ENCODE measurements around the gene ACOX2.

ACOX2 gene

GRCh38 chr3:58574682-58575081 lies 37.7 kb upstream of the ACOX2 start:
- peaks cover 12% of the 10 kb centered on the region for H3K27me3 ChIP-seq (ENCODE audit: insufficient read depth, low read length, poor library complexity)
- no peak overlapping the region for H3K4me2 ChIP-seq (ENCODE audit: insufficient read depth, low read length)
- no peaks in the 10 kb centered on the region for H3K79me2 ChIP-seq (ENCODE audit: insufficient read depth, low read length)
- DNase-seq (no peak), ATAC-seq (ENCODE audit: insufficient read depth, low read depth) (no peak)
- H3K27ac ChIP-seq (ENCODE audit: low read length): no peak overlapping the region
- no peak overlapping the region for H3K9ac ChIP-seq (ENCODE audit: low read depth, low read length)
- TF ChIP-seq CTCF (IDR thresholded peaks at IDR 0.05; ENCODE audit: borderline replicate concordance, extremely low read depth, low read length, poor library complexity, severe bottlenecking): no peak
- TF ChIP-seq EZH2 (IDR thresholded peaks at IDR 0.05; ENCODE audit: borderline replicate concordance, low read depth, low read length, severe bottlenecking): no peak
- H3K4me1 ChIP-seq (ENCODE audit: insufficient read depth, low read length): no peaks in the 10 kb centered on the region
- H3K4me3 ChIP-seq (ENCODE audit: low read depth in 1 of 2, low read length in 2 of 2): no peak overlapping the region
- no peak overlapping the region for H2AFZ ChIP-seq (ENCODE audit: low read depth, low read length)
- H4K20me1 ChIP-seq (ENCODE audit: insufficient read depth, low read length): no peaks in the 10 kb centered on the region; the same call in 1 of the 2 replicates
- H3K36me3 ChIP-seq (ENCODE audit: insufficient read depth, low read length): no peaks in the 10 kb centered on the region
- H3K9me3 ChIP-seq (ENCODE audit: insufficient read depth, low read length, severe bottlenecking): no peaks in the 10 kb centered on the region

GRCh38 chr3:58574106-58574505 lies 37.1 kb upstream of the ACOX2 start:
- no peak for TF ChIP-seq CTCF (IDR thresholded peaks at IDR 0.05; ENCODE audit: borderline replicate concordance, extremely low read depth, low read length, poor library complexity, severe bottlenecking)
- TF ChIP-seq EZH2 (IDR thresholded peaks at IDR 0.05; ENCODE audit: borderline replicate concordance, low read depth, low read length, severe bottlenecking): no peak
- no peak overlapping the region for H2AFZ ChIP-seq (ENCODE audit: low read depth, low read length)
- no peak overlapping the region for H3K27ac ChIP-seq (ENCODE audit: low read length)
- no peaks in the 10 kb centered on the region for H3K4me1 ChIP-seq (ENCODE audit: insufficient read depth, low read length)
- no peaks in the 10 kb centered on the region for H3K9me3 ChIP-seq (ENCODE audit: insufficient read depth, low read length, severe bottlenecking)
- no peaks in the 10 kb centered on the region for H3K36me3 ChIP-seq (ENCODE audit: insufficient read depth, low read length)
- no peak for DNase-seq
- H4K20me1 ChIP-seq (ENCODE audit: insufficient read depth, low read length): no peaks in the 10 kb centered on the region; the same call in 1 of the 2 replicates
- no peak overlapping the region for H3K4me2 ChIP-seq (ENCODE audit: insufficient read depth, low read length)
- no peaks in the 10 kb centered on the region for H3K79me2 ChIP-seq (ENCODE audit: insufficient read depth, low read length)
- H3K9ac ChIP-seq (ENCODE audit: low read depth, low read length): no peak overlapping the region
- ATAC-seq (ENCODE audit: insufficient read depth, low read depth): no peak
- peaks cover 12% of the 10 kb centered on the region for H3K27me3 ChIP-seq (ENCODE audit: insufficient read depth, low read length, poor library complexity)
- no peak overlapping the region for H3K4me3 ChIP-seq (ENCODE audit: low read depth in 1 of 2, low read length in 2 of 2)

- Histone ChIP-seq H3K4me1 (ENCODE audit: insufficient read depth, low read length) (no peaks in the 10 kb centered on the region), H3K4me2 (ENCODE audit: insufficient read depth, low read length) (no peak overlapping the region), H3K27ac (ENCODE audit: low read length) (no peak overlapping the region), H3K27me3 (ENCODE audit: insufficient read depth, low read length, poor library complexity) (peaks cover 12% of the 10 kb centered on the region), H3K79me2 (ENCODE audit: insufficient read depth, low read length) (no peaks in the 10 kb centered on the region), H4K20me1 (ENCODE audit: insufficient read depth, low read length) (no peaks in the 10 kb centered on the region; the same call in 1 of the 2 replicates), H2AFZ (ENCODE audit: low read depth, low read length) (no peak overlapping the region), H3K9ac (ENCODE audit: low read depth, low read length) (no peak overlapping the region), H3K9me3 (ENCODE audit: insufficient read depth, low read length, severe bottlenecking) (no peaks in the 10 kb centered on the region), H3K36me3 (ENCODE audit: insufficient read depth, low read length) (no peaks in the 10 kb centered on the region), H3K4me3 (ENCODE audit: low read depth in 1 of 2, low read length in 2 of 2) (no peak overlapping the region)
- DNase-seq (no peak), ATAC-seq (ENCODE audit: insufficient read depth, low read depth) (no peak)
- no peak for TF ChIP-seq EZH2 (IDR thresholded peaks at IDR 0.05; ENCODE audit: borderline replicate concordance, low read depth, low read length, severe bottlenecking)
- TF ChIP-seq CTCF (IDR thresholded peaks at IDR 0.05; ENCODE audit: borderline replicate concordance, extremely low read depth, low read length, poor library complexity, severe bottlenecking): no peak
Measured at GRCh38 chr3:58573640-58574039, 36.6 kb upstream of the ACOX2 start.

All from DND-41 (cell line).